Activated CD4-positive, alpha-beta T cell treated with anti-CD3 and anti-CD28 coated beads, Interleukin-2, amount 50 U/mL, for 16 hours (primary cell): ENCODE measurements around the gene TFEC.
"Not testable (repeated sequence)": the region's sequence is repeated elsewhere in the genome, so short reads cannot be mapped to it uniquely, and the experiment has no call there.

ENCODE experiments used
- DNase-seq: peaks from one replicate; pipeline ENCODE4 v3.0.0-alpha.2; 2020

Gene TFEC

DNA sequence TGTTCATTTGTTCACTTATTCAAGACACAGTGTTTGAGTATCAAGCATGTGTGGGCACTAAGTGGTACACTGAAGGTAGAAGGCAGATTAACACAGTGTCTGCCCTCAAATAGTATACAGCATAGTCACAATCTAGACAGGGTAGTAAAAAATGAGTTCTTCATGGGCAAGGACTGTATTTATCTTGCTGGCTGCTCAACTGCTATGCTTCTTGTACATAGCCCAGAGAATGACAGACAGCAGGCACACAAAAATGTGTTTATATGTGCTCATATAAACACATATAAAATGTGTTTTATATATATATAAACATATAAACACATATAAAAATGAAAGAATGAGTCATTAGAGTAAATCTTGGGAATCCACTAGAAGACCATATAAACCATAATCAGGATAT, 43.1 kb downstream of the TFEC start:
- DNase-seq: no peak

DNA sequence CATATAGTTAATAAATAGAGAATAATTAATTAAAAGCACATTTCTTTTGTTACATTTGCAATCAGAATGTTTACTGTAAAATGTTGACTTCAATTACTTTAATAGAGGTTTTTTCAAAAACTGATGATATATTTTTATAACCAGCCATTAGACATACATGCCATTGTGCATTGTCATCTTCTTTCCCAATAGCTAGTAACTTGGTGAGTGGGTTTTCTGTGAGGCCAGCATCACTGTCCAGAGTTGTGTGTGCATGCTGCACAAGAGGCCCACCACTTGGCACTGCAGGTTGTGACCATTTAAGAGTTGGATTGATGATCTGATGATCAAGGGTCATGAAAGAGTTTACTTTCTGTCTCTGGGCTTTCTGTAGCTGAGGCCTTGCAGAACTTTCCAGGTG, 46.5 kb downstream of the TFEC start:
- DNase-seq: no peak

DNA sequence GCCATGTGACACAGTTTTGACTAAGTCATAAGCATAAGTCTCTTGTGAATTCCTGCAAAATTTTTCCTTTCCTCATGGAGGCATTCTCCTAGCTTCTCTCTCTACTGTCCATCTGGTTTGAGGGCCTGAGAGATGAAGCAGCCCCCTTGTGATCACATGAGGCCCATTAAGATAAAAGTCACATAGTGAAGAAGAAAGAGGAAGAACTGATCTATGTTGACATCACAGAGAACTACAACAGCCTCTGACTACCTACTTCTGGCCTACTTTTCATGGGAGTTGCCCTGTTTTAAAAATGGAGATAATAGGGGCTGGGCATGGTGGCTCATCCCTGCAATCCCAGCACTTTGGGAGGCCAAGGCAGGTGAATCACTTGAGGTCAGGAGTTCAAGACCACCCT, 50.4 kb downstream of the TFEC start:
- no peak for DNase-seq

DNA sequence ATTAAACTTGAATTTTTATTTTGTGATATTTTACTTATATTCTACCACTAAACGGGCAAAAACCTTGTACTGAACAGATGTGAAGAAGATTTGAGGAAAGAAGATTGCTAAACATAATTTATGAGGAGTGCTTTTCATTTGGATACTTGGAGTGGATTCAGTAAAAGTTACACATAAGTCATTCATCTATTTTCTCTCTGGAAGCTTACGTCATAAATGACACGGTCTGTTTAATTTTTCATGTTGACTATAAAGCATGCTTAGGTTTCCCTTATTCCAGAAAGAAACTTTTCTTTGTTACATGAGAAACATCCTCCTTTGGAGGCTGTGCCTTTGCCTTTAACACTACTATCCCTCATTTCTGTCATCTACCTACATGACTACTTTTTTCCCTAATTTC, 53.9 kb downstream of the TFEC start:
- no peak for DNase-seq

DNA sequence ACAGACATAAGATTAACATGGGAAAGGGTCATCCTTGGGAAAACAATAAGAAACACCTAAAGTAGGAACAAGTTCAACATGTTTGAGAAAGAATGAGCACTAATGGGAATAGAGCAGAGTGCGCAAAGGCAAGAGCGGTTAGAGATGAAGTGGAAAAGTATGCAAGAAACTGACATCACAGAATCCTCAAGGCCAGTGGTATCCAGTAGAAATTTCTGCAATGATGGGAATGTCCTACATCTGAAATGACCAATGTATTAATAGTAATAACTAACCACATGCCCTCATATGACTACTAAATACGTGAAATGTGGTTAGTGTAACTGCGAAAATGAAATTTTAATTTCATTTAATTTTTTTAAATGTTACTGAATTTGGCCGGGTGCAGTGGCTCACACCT, 54.8 kb downstream of the TFEC start:
- DNase-seq: no peak

DNA sequence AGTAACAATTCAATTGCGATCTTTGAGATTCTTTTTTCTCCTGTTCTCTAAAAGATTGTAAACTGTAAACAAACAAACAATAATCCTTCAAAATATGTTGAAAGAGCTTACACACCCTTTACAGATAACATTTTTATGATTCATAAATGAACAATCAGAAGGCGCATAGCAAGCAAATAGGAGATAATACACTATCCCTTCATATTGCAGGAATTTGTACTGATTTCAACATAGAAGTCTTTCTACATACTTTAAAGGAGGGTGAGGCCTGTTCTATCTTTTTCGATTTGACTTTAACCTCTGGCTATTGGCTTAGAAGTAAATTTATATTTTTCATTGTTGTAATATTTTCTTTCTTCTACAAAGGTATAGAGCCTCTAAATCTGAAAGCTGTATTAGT, 57.2 kb downstream of the TFEC start:
- no peak for DNase-seq

DNA sequence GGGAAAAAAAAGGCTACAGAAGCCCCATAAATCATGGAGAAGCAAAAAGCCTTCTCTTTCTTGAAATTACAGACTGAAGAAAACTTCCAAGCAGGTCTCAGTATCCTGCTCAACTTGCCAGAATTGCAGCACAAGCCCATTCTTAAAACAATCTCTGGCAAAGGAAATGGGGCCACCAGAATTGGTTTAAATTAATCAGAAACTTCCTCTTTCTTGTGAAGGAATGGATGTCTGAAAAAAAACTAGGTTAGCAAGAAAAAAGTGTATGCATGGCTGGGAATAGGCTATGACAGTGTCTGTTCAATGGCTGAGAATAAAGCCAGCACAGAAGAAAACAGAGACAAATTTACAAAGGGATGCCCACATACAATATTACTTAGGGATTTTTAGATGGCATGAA, 59.1 kb downstream of the TFEC start:
- no peak for DNase-seq

DNA sequence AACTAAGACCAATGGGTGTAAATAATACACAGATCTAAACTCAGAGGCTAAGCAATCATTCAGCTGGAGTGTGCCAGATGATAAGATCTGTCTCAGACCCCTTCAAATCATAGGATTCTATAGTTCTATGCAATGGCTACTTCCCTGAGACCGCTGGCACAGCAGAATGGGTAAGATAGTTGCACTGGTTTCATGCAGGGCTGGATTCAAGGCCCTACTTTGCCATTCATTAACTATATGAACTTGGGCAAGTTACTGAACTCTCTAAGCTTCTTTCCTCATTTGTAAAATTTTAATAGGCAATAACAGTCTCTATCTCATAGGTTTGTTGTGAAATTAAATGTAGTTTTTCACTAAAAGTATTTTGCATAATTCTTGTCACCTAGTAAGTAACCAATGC, 62.0 kb downstream of the TFEC start:
- no peak for DNase-seq

DNA sequence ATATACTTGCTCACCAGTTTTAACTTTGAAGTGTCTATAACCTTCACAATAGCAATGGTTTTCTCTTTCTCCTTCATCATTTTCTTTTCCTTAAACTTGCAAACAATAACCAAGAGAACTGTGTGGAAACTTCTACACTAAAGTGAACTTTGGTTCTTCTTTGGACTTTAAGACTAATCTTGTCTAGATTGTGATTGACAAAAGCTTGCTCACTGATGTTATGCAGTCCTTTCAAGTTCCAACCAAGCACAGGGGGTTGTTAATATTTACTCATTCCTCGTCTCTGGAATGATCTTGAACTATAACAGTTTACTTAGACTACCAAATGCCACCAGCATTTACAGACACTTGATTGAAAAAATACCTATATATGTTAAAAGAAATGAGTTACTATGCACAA, 62.4 kb downstream of the TFEC start:
- DNase-seq: no peak

DNA sequence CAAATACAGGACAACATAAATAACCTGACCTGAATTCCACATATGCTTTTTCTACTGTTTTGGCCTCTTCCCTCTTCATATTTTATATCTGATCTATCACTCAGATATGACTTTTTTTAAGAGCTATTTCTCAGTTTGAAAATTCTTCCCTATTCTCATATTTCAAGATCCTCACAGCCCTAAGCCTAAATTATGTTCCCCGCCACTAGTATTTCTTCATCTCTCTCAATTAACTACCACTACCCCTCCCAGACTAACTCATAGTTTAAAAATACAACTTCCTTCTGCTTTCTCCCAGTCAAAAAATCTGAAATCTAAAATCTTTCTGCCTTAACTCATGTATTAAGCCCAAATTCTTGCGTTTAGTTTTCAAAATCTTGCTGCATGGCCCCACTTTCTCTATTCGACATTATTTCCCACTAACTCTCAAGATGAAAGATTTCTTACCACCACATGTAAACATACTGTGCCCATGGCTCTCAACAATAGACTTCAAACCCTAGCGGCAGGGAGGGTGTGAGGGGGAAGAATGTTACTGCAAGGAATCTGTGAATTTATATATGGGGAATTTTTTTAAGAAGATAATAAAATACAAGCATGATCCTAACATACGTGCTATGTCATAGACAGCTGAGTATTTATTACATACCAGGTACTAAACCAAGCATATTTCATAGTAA, 64.6 kb downstream of the TFEC start:
- no peak for DNase-seq

DNA sequence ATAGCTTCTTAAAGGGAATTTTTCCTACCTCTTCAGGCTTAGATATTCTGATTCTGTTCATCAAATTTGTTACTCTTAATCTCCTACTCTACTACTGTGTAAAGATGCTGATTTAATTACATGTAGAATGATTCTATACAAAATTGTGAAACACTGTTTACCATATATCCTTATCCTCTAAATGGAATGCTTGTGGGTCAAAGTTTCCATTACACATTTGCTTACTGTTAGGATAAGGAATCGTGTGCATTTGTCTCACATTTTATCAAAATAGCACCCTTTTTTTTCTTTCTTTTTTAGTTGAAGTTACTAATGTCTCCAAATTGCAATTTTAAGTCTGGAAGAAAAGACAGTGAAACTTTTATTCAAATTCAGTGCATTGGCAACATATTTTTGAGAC, 65.3 kb downstream of the TFEC start:
- no peak for DNase-seq

DNA sequence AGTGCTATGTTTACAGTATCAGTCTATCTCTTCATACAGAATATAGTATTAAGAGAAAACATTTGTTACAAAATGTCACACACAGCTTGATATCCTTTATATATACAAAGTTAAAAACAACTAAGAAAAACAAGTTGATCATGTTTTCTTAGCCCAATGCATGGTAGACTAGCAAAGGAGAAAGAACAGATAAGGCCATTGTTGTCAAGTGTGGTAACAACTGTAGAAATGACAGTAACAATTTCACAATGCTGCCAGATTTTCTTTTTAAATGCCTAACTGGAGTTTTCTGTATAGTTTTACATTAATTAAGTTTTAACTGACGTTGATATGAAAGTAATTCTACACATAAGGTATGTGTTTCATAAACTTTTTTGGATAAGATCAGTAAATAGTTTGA, 65.8 kb downstream of the TFEC start:
- DNase-seq: no peak

DNA sequence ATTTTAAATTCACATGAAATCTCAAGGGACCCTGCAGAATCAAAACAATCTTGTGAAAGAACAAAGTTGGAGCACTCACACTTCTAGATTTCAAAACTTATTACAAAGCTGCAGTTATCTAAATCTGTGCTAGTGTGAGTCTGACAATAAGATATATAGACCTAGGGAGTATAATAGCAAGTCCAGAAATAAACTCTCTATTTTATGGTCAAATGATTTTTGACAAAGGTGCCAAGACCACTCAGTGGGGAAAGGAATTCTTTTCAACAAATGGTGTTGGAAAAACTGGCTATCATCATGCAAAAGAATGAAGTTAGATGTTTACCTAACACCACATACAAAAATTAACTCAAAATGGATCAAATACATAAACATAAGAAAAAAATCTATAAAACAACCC, 68.2 kb downstream of the TFEC start:
- DNase-seq: no peak

DNA sequence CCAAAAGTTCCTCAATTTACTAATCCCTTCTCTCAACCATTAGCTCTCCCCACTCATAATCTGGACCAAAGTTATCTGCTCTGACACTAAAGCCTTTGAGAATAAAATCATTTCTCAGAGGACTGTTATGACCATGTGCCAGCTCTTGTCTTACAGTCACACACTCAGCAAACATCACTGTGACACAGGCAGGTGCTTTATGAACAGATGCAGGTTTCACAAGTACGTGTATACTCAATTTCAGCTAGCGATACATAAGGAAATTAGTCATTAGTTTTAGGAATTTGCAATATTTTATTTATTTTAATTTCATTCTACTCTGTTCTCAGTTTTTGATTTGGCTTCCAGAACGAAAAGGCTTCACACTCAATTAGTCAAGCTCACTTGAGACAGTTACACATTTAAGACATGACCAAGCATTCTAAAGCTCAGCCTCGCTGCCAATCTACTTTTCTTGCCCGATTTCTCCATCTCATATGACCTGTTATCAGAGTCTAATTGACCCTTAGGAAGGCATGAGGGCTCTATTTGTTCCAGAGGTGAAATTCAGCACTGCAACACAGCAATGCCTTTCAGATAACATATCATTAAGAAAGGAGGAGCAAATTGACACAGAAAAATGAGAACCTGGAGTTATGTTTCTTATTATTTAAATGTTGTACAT, 76.8 kb downstream of the TFEC start:
- DNase-seq: no peak

DNA sequence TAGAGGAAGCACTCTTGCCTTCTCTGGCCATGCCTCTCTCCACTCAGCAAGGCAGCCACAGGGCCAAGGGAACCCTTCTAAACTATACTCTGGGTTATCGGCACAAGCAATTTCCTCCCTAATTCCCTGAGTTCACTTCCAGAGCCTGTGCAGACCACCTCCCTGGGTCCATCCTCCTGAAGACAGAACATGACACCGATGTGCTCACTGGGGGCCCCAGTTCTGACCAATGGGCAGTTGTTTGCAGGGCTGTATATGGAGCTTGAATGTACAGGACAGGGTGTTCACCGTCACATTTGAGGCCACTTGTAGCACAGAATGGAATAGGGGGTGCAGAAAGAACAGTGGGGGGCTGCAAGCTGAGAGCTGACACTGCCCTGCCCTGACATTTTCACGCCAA, 77.7 kb downstream of the TFEC start:
- DNase-seq: no peak

DNA sequence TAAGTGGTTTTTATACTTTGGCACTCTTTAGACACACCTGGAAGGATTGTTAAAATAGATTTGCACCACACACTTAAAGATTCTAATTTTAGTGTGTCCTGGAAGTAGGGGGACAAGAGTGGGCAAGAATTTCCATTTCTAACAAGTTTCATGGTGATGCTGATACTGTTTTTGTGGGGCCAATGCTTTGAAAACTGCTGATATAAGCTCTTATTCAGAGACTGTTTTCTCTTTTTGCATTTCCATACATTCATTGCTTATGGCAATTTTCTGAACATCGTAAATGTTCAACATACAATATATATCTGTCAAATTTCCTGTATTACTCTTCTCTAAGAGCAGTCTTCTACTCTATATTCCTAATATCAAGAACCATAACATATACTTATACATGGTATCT, 79.0 kb downstream of the TFEC start:
- DNase-seq: no peak

DNA sequence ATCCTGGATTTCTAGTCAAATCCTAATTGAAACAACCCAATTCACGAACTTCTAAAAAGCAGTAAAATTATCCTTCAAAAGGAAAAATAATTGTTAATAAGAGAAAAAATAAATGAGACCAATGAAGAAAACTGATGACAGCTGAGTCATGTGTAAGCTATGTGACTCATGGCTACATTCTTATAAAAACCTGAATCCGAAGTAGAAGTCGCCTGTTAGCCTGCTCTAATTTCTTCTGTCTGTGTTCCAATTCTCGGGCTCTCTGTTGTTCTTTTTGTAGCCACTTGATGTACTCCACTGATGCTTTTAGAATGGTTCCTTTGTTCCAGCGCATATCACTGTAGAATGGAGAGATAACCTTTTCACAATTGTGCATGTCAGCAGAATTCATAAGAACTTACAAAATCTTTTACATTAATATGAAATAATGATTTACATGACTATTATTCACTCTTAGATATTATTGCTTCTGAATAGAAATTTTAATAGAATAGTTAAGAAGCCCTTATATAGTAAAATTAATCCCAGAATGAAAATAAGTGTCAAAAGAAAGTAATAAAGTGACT, 88.8 kb downstream of the TFEC start:
- DNase-seq: no peak

DNA sequence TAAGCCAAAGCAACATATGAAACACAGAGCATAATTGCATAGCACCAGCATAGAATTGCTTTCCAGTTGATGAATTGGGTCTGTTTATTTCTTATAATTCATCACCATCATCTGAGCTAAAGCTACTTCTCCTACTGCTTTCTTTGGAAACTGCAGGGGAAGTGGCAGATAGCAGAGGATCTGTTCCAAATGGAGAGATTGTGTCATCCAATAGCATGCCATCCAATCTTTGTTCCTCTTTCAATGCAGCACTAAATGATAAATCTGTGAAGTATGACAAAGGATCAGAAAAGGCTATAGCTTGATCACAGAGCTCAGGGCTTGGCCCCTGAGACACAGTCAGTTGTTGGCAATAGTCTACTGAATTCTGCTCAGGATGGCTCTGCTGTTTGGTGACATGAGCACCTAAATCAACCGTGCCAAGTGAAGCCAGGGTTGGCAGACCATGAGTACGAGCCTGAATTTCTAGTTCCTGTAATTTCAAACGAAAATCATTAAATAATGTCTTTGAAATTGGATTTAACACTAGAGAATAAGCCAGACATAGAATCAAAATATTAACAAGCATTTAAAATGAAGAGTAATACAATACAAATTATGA, 90.0 kb downstream of the TFEC start:
- DNase-seq: no peak

DNA sequence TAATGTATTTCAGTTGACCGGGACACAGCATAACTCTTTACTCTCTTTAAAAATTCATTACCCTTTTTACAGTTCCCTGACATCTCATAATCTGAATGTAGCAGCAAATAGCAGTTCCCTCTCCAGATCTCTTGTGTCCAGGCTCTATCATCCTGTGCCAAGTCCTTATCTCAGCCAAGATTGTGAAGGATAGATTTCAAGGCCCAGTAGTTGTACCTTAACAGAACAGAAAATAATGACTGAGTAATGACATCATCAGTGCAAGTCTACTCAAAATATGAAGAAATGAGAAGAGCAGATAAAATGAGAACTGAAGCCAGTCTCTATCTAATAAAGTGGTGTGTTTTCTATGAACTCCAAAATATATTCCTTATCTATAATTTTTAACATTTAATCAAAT, 92.6 kb downstream of the TFEC start:
- DNase-seq: no peak

DNA sequence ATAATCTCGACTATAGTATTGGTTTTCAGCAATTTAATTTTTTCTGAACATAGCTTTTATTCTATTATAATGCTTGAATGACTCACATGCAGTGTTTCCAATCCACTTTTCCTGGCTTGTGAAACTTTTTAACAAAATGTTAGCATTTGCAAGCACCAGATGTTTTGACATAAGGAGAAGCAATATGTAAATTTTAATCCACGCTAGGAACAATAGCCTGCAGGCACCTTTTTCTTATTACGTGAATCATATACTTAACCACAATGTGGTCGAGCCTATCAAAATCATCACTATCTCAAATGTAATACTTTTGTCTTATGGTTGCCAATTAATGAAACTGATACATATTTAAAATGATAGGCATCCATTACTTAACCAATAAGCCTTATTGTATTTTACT, 97.1 kb downstream of the TFEC start:
- no peak for DNase-seq

DNA sequence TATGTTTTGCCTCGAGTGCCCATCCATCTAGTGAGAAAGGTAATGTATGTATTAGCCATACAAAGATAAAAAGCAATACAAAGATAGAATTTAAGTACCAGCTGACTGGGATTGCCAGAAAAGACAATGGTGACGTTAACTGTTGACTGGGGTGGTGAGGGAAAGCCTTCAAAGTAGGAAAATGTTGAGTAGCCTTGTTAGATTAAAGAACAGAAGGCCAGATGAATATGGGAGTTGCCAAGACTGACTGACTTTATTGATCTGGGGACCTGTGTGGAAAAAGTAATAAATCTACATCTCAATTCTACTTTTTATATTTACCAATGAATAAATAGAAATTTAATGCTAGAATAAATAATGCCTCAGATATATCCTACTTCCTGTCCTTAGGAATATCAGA, 97.7 kb downstream of the TFEC start:
- DNase-seq: no peak

DNA sequence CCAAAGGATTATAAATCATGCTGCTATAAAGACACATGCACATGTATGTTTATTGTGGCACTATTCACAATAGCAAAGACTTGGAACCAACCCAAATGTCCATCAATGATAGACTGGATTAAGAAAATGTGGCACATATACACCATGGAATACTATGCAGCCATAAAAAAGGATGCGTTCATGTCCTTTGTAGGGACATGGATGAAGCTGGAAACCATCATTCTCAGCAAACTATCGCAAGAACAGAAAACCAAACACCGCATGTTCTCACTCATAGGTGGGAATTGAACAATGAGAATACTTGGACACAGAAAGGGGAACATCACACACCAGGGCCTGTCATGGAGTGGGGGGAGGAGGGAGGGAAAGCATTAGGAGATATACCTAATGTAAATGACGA, 100.4 kb downstream of the TFEC start:
- DNase-seq: not testable (repeated sequence)

DNA sequence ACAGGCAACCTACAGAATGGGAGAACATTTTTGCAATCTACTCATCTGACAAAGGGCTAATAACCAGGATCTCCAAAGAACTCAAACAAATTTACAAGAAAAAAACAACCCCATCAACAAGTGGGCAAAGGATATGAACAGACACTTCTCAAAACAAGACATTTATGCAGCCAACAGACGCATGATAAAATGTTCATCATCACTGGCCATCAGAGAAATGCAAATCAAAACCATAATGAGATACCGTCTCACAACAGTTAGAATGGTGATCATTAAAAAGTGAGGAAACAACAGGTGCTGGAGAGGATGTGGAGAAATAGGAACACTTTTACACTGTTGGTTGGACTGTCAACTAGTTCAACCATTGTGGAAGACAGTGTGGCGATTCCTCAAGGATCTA, 100.8 kb downstream of the TFEC start:
- not testable (repeated sequence) for DNase-seq

DNA sequence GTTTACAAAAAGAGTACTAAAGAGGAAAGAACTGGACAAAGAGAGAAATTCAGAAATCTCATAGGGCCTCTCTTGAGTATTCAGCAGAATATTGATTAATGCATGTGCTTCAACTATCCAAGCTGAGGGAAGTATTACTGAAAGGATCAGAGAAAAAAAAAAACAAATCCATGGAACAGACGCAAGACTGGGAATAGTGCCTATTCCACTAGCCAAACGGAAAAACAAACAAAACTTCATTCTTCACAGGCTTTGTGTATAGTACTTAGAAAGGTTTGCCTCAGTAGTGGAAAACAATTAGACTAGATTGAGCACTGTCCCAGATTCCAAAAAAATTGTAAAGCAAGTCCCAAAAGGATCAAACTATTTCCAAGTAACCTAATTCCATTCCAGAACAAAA, 106.2 kb downstream of the TFEC start:
- DNase-seq: no peak

DNA sequence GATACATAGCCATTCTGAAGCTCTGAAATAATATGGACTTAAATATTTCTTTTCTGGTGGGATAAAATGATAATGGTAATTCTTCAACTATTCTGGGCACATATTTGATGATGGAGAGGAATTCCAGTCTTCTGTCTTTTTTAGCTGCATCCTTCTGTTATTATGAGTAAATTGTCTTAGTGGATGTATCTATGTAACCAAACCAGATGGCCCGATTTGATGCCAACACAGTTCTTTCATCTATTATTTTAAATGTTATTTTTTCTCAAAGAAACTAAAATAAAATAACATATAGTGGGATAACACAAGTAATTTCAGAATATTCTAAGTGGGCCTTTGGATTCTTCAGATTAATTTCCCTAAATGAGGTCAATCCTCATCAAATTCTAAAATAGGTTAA, 110.2 kb downstream of the TFEC start:
- no peak for DNase-seq
